Liver (tissue), 9 donors: ENCODE results near the gene ATIC. TPM values are rescaled to one million over a fixed set of nuclear protein-coding genes. Genes with fewer than 3 reads are reported as not detected.

ENCODE experiments used
- DNase-seq: peaks from one replicate; pipeline ENCODE4 v3.0.0-alpha.2; 2017; ENCODE audit warnings: low spot score
- H3K27ac ChIP-seq, 2 donors: one replicate each; pipeline ENCODE4 v1.7.0; 2013; ENCODE audit warnings: inconsistent platforms in 2 of 2, low read length in 2 of 2, control low read depth in 1 of 2, low read depth in 1 of 2, mild to moderate bottlenecking in 1 of 2
- H3K27me3 ChIP-seq, 4 donors: one replicate each; pipeline versions ENCODE4 v1.6.1 to v1.7.0; 2013; ENCODE audit warnings: low read length in 3 of 4, inconsistent platforms in 1 of 4, mild to moderate bottlenecking in 1 of 4, moderate library complexity in 1 of 4; ENCODE audit not compliant: control insufficient read depth in 4 of 4, insufficient read depth in 4 of 4
- H3K36me3 ChIP-seq, 4 donors: one replicate each; pipeline versions ENCODE4 v1.6.1 to v1.7.0; 2013; ENCODE audit warnings: low read length in 3 of 4, mild to moderate bottlenecking in 3 of 4, low read depth in 1 of 4, moderate library complexity in 1 of 4; ENCODE audit not compliant: control insufficient read depth in 4 of 4, insufficient read depth in 3 of 4
- H3K4me1 ChIP-seq, 4 donors: one replicate each; pipeline versions ENCODE4 v1.6.1 to v1.7.0; 2013; ENCODE audit warnings: low read length in 3 of 4, mild to moderate bottlenecking in 3 of 4, moderate library complexity in 1 of 4; ENCODE audit not compliant: control insufficient read depth in 4 of 4, insufficient read depth in 4 of 4
- H3K4me3 ChIP-seq, 3 donors: one replicate each; pipeline versions ENCODE4 v1.6.1 to v1.7.0; 2013; ENCODE audit warnings: low read length in 3 of 3, control low read depth in 1 of 3, low read depth in 1 of 3, mild to moderate bottlenecking in 1 of 3
- H3K9ac ChIP-seq, 2 donors: one replicate each; pipeline ENCODE4 v1.7.0; 2013; ENCODE audit warnings: low read length in 2 of 2, mild to moderate bottlenecking in 2 of 2, moderate library complexity in 2 of 2, control low read depth in 1 of 2, low read depth in 1 of 2
- H3K9me3 ChIP-seq, 4 donors: one replicate each; pipeline versions ENCODE4 v1.6.1 to v1.7.0; 2013; ENCODE audit warnings: low read length in 3 of 4; ENCODE audit not compliant: control insufficient read depth in 4 of 4
- ATF3 ChIP-seq: IDR thresholded peaks from 2 replicates; pipeline ENCODE4 v1.6.1; 2016; ENCODE audit warnings: antibody characterized with exemption
- CTCF ChIP-seq: fragments of 150-350 bp; IDR thresholded peaks from 2 replicates; pipeline ENCODE4 v1.5.1; 2017; ENCODE audit warnings: improper control_type of control experiment, low read depth, low read length; ENCODE audit not compliant: missing input control
- EGR1 ChIP-seq, 2 donors: IDR thresholded peaks; 2 replicates each; pipeline ENCODE4 v1.6.1; 2016 to 2018; ENCODE audit warnings: antibody characterized with exemption in 2 of 2, low read depth in 2 of 2
- FOXA1 ChIP-seq: IDR thresholded peaks from 2 replicates; pipeline ENCODE4 v1.6.1; 2016; ENCODE audit warnings: antibody characterized with exemption
- FOXA2 ChIP-seq: IDR thresholded peaks from 2 replicates; pipeline ENCODE4 v1.6.1; 2016; ENCODE audit warnings: antibody characterized with exemption
- GABPA ChIP-seq, 2 donors: IDR thresholded peaks in 1 of 2; conservative IDR thresholded peaks in 1 of 2; 2 replicates each; pipeline ENCODE4 v1.6.1; 2016; ENCODE audit warnings: antibody characterized with exemption in 2 of 2, mild to moderate bottlenecking in 1 of 2, moderate library complexity in 1 of 2
- HNF4A ChIP-seq, 2 donors: conservative IDR thresholded peaks; 2 replicates each; pipeline ENCODE4 v1.6.1; 2016; ENCODE audit warnings: antibody characterized with exemption in 2 of 2, mild to moderate bottlenecking in 2 of 2
- HNF4G ChIP-seq: IDR thresholded peaks from 2 replicates; pipeline ENCODE4 v1.6.1; 2016; ENCODE audit warnings: antibody characterized with exemption
- JUND ChIP-seq, 2 donors: IDR thresholded peaks; 2 replicates each; pipeline ENCODE4 v1.6.1; 2016; ENCODE audit warnings: antibody characterized with exemption in 2 of 2
- MAX ChIP-seq: IDR thresholded peaks from 2 replicates; pipeline ENCODE4 v1.6.1; 2016; ENCODE audit warnings: antibody characterized with exemption
- NR2F2 ChIP-seq: IDR thresholded peaks from 2 replicates; pipeline ENCODE4 v1.6.1; 2016; ENCODE audit warnings: antibody characterized with exemption
- RAD21 ChIP-seq, 2 donors: IDR thresholded peaks; 2 replicates each; pipeline ENCODE4 v1.6.1; 2016; ENCODE audit warnings: antibody characterized with exemption in 2 of 2, mild to moderate bottlenecking in 2 of 2
- REST ChIP-seq: IDR thresholded peaks from 2 replicates; pipeline ENCODE4 v1.6.1; 2016; ENCODE audit warnings: antibody characterized with exemption, mild to moderate bottlenecking
- RXRA ChIP-seq, 2 donors: IDR thresholded peaks; 2 replicates each; pipeline ENCODE4 v1.6.1; 2017 to 2018; ENCODE audit warnings: antibody characterized with exemption in 2 of 2, mild to moderate bottlenecking in 1 of 2
- SP1 ChIP-seq: IDR thresholded peaks from 2 replicates; pipeline ENCODE4 v1.6.1; 2018; ENCODE audit warnings: antibody characterized with exemption, mild to moderate bottlenecking
- TAF1 ChIP-seq: conservative IDR thresholded peaks from 2 replicates; pipeline ENCODE4 v1.6.1; 2016; ENCODE audit warnings: antibody characterized with exemption, mild to moderate bottlenecking
- WGBS: extraction: QIAGEN DNeasy Blood & Tissue Kit; methylation state at CpG from one replicate; pipeline ENCODE4 v1.1.7; 2013; 5-methylcytosine and 5-hydroxymethylcytosine counted together
- polyA plus RNA-seq, 2 donors: library from polyadenylated mRNA; stranded (reverse) in 1 of 2; unstranded in 1 of 2; fragments of 200-250 nt in 1 of 2; fragments of >200 nt in 1 of 2; fragmentation: Nextera tagmentation in 1 of 2; extraction: Ambion mirVana in 1 of 2; gene quantifications; one replicate each; pipeline versions ENCODE4 v1.2.1 to v1.2.3, GENCODE V29; 2013 to 2015
- total RNA-seq, 2 donors: library from RNA; depleted of rRNA; stranded (reverse); fragments of >200 nt; gene quantifications; one replicate each; pipeline ENCODE4 v1.2.3, GENCODE V29; 2014
- donor health status: healthy.
- donor health status: healthy.
- donor health status: healthy.
- donor health status: healthy.
- donor health status: healthy.

The ATIC gene
- total and polyA plus RNA-seq, 4 donors, result 22.9 to 50.0 (median 36.0) TPM

- no peak overlapping the region for H3K4me3 ChIP-seq
- TF ChIP-seq ATF3, result no peak
- TF ChIP-seq MAX, result no peak
- TF ChIP-seq TAF1, result no peak
- TF ChIP-seq HNF4A (conservative IDR thresholded peaks at IDR 0.05), result no peak
- TF ChIP-seq HNF4G, result no peak
- H3K4me1 ChIP-seq, result no peaks in the 10 kb centered on the region
- H3K36me3 ChIP-seq, result peaks cover 15 to 85% (median 84%) of the 10 kb centered on the region in 4 donors
- DNase-seq, result no peak
- no peak overlapping the region for H3K9ac ChIP-seq
- H3K9me3 ChIP-seq, result no peaks in the 10 kb centered on the region
- 89% methylated on average over 5 of the region's 5 CpGs for WGBS
- H3K27me3 ChIP-seq, result no peaks in the 10 kb centered on the region
- H3K27ac ChIP-seq, result no peak overlapping the region
These were observed 79.7 kb downstream of the ATIC start for GRCh38 chr2:215391531-215391930.

- Histone ChIP-seq H3K9ac (no peak overlapping the region), H3K4me1 (no peaks in the 10 kb centered on the region), H3K27ac (no peak overlapping the region), H3K4me3 (no peak overlapping the region), H3K27me3 (no peaks in the 10 kb centered on the region), H3K36me3 (peaks cover 14 to 84% (median 83%) of the 10 kb centered on the region in 4 donors), H3K9me3 (no peaks in the 10 kb centered on the region)
- DNase-seq, result no peak
- TF ChIP-seq NR2F2, result no peak
- no peak for TF ChIP-seq MAX
- no peak for TF ChIP-seq HNF4A (conservative IDR thresholded peaks at IDR 0.05)
- TF ChIP-seq CTCF, result no peak
These were observed 80.3 kb downstream of the ATIC start for GRCh38 chr2:215392164-215392563.

- Histone ChIP-seq H3K27me3 (no peaks in the 10 kb centered on the region), H3K27ac (no peak overlapping the region)
- WGBS, result 95% methylated on average over 12 of the region's 12 CpGs
- TF ChIP-seq GABPA (IDR thresholded peaks at IDR 0.05 in 1 of 2, conservative IDR thresholded peaks at IDR 0.05 in 1 of 2), result no peak
- no peak for TF ChIP-seq CTCF
- TF ChIP-seq RAD21 (IDR thresholded peaks at IDR 0.05), result no peak
- TF ChIP-seq HNF4G, result no peak
- TF ChIP-seq MAX, result no peak
- TF ChIP-seq TAF1, result no peak
- TF ChIP-seq RXRA (IDR thresholded peaks at IDR 0.05), result no peak
- no peak for TF ChIP-seq FOXA1
- no peak for TF ChIP-seq NR2F2
- no peak for TF ChIP-seq REST
- TF ChIP-seq SP1, result no peak
- no peak for TF ChIP-seq EGR1 (IDR thresholded peaks at IDR 0.05; ENCODE audit: low read depth in 2 of 2)
- no peak for TF ChIP-seq FOXA2
- TF ChIP-seq ATF3, result no peak
- no peak for TF ChIP-seq JUND (IDR thresholded peaks at IDR 0.05)
These were observed 80.9 kb downstream of the ATIC start for GRCh38 chr2:215392687-215393270.

More at GRCh38 chr2:215392687-215393270, 80.9 kb downstream of the ATIC start:
- no peak for DNase-seq
- peaks cover 14 to 84% (median 82%) of the 10 kb centered on the region in 4 donors for H3K36me3 ChIP-seq
- H3K4me1 ChIP-seq, result no peaks in the 10 kb centered on the region
- no peaks in the 10 kb centered on the region for H3K9me3 ChIP-seq
- no peak overlapping the region for H3K9ac ChIP-seq
- no peak overlapping the region for H3K4me3 ChIP-seq
